ENCODE data around the gene CCNY. TPM values are rescaled to one million over a fixed set of nuclear protein-coding genes. Genes with fewer than 3 reads are reported as not detected.

The CCNY gene
- total RNA-seq, 1 donor from 2014 or later: 85.9 TPM

GRCh38 chr10:35342183-35342753 is 6.0 kb downstream of the CCNY start:
- TF ChIP-seq, protein P1, sequence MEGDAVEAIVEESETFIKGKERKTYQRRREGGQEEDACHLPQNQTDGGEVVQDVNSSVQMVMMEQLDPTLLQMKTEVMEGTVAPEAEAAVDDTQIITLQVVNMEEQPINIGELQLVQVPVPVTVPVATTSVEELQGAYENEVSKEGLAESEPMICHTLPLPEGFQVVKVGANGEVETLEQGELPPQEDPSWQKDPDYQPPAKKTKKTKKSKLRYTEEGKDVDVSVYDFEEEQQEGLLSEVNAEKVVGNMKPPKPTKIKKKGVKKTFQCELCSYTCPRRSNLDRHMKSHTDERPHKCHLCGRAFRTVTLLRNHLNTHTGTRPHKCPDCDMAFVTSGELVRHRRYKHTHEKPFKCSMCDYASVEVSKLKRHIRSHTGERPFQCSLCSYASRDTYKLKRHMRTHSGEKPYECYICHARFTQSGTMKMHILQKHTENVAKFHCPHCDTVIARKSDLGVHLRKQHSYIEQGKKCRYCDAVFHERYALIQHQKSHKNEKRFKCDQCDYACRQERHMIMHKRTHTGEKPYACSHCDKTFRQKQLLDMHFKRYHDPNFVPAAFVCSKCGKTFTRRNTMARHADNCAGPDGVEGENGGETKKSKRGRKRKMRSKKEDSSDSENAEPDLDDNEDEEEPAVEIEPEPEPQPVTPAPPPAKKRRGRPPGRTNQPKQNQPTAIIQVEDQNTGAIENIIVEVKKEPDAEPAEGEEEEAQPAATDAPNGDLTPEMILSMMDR (IDR thresholded peaks at IDR 0.05; ENCODE audit: insufficient read depth, low read depth, low read length): no peak
- TF ChIP-seq EZH2 (IDR thresholded peaks at IDR 0.05; ENCODE audit: insufficient read depth, low read length): no peak
- Histone ChIP-seq H3K4me3 (ENCODE audit: insufficient read depth, low read depth, low read length) (no peak overlapping the region), H2AFZ (ENCODE audit: low read depth, low read length) (no peak overlapping the region), H3K36me3 (ENCODE audit: insufficient read depth, low read length) (no peaks in the 10 kb centered on the region), H3K4me2 (ENCODE audit: low read length) (no peak overlapping the region), H3K27me3 (ENCODE audit: insufficient read depth, low read length) (no peaks in the 10 kb centered on the region), H3K79me2 (ENCODE audit: insufficient read depth, low read length) (peaks cover 99% of the 10 kb centered on the region), H3K4me1 (ENCODE audit: insufficient read depth, low read length) (no peaks in the 10 kb centered on the region), H3K27ac (ENCODE audit: low read depth, low read length) (no peak overlapping the region), H3K9me3 (ENCODE audit: insufficient read depth, low read depth, low read length) (no peaks in the 10 kb centered on the region), H4K20me1 (ENCODE audit: insufficient read depth, low read length) (peaks cover 90% of the 10 kb centered on the region), H3K9ac (ENCODE audit: low read length) (no peak overlapping the region)
- Mint-ChIP-seq H3K36me3 (ENCODE audit: low read depth, unreplicated experiment) (no peaks in the 10 kb centered on the region), H3K9me3 (ENCODE audit: unreplicated experiment) (no peaks in the 10 kb centered on the region), H3K27me3 (ENCODE audit: low read depth, unreplicated experiment) (no peaks in the 10 kb centered on the region), H3K27ac (ENCODE audit: unreplicated experiment) (no peak overlapping the region), H3K4me1 (ENCODE audit: low read depth, unreplicated experiment) (peaks cover 45% of the 10 kb centered on the region), H3K4me3 (ENCODE audit: unreplicated experiment) (no peak overlapping the region)
- no peak for DNase-seq (ENCODE audit: low read depth)
- no peak for FAIRE-seq

DNA sequence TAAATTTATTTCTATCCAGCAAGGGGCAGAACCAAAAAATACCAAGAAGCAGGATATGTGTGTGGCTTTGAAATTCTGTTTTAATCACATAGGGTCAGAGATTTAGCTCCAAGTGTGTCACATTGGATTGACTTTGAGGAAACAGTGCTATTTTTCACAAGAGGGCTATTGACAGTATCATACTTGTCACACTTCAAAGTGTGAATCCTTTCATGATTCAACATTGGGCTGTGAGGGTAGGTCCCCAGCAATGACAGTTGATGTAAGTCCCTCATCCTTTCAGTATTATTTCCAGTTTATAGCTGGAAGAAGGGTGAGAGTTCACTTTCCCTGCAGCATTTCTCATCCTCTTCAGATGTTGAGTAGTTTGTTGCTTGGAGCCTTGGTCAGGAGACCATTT is 7.4 kb downstream of the CCNY start:
- Histone ChIP-seq H3K36me3 (ENCODE audit: insufficient read depth, low read length) (no peaks in the 10 kb centered on the region), H3K79me2 (ENCODE audit: insufficient read depth, low read length) (peaks cover 99% of the 10 kb centered on the region), H3K4me1 (ENCODE audit: insufficient read depth, low read length) (no peaks in the 10 kb centered on the region), H3K27me3 (ENCODE audit: insufficient read depth, low read length) (no peaks in the 10 kb centered on the region), H3K27ac (ENCODE audit: low read depth, low read length) (no peak overlapping the region), H3K9me3 (ENCODE audit: insufficient read depth, low read depth, low read length) (no peaks in the 10 kb centered on the region), H3K4me2 (ENCODE audit: low read length) (no peak overlapping the region), H3K9ac (ENCODE audit: low read length) (no peak overlapping the region), H3K4me3 (ENCODE audit: insufficient read depth, low read depth, low read length) (no peak overlapping the region), H4K20me1 (ENCODE audit: insufficient read depth, low read length) (peaks cover 90% of the 10 kb centered on the region), H2AFZ (ENCODE audit: low read depth, low read length) (no peak overlapping the region)
- no peak overlapping the region for H3K27ac Mint-ChIP-seq (ENCODE audit: unreplicated experiment)
- H3K27me3 Mint-ChIP-seq (ENCODE audit: low read depth, unreplicated experiment): no peaks in the 10 kb centered on the region
- FAIRE-seq: no peak
- no peak overlapping the region for H3K4me3 Mint-ChIP-seq (ENCODE audit: unreplicated experiment)
- H3K9me3 Mint-ChIP-seq (ENCODE audit: unreplicated experiment): no peaks in the 10 kb centered on the region
- H3K36me3 Mint-ChIP-seq (ENCODE audit: low read depth, unreplicated experiment): peaks cover under 1% of the 10 kb centered on the region
- no peak for TF ChIP-seq EZH2 (IDR thresholded peaks at IDR 0.05; ENCODE audit: insufficient read depth, low read length)
- TF ChIP-seq, protein P1 (IDR thresholded peaks at IDR 0.05; ENCODE audit: insufficient read depth, low read depth, low read length): no peak
- H3K4me1 Mint-ChIP-seq (ENCODE audit: low read depth, unreplicated experiment): peaks cover 54% of the 10 kb centered on the region
- DNase-seq (ENCODE audit: low read depth): no peak

- no peak for TF ChIP-seq EZH2 (IDR thresholded peaks at IDR 0.05; ENCODE audit: insufficient read depth, low read length)
- TF ChIP-seq, protein P1 (IDR thresholded peaks at IDR 0.05; ENCODE audit: insufficient read depth, low read depth, low read length): no peak
- no peak overlapping the region for H2AFZ ChIP-seq (ENCODE audit: low read depth, low read length)
Observed at GRCh38 chr10:35345383-35345742, 9.1 kb downstream of the CCNY start.

More at GRCh38 chr10:35345383-35345742, 9.1 kb downstream of the CCNY start:
- Histone ChIP-seq H3K79me2 (ENCODE audit: insufficient read depth, low read length) (peaks cover 99% of the 10 kb centered on the region), H3K27ac (ENCODE audit: low read depth, low read length) (no peak overlapping the region), H3K27me3 (ENCODE audit: insufficient read depth, low read length) (no peaks in the 10 kb centered on the region), H3K36me3 (ENCODE audit: insufficient read depth, low read length) (no peaks in the 10 kb centered on the region), H3K4me3 (ENCODE audit: insufficient read depth, low read depth, low read length) (no peak overlapping the region), H3K9ac (ENCODE audit: low read length) (no peak overlapping the region), H4K20me1 (ENCODE audit: insufficient read depth, low read length) (peaks cover 90% of the 10 kb centered on the region), H3K4me2 (ENCODE audit: low read length) (no peak overlapping the region), H3K4me1 (ENCODE audit: insufficient read depth, low read length) (no peaks in the 10 kb centered on the region), H3K9me3 (ENCODE audit: insufficient read depth, low read depth, low read length) (no peaks in the 10 kb centered on the region)
- Mint-ChIP-seq H3K4me1 (ENCODE audit: low read depth, unreplicated experiment) (peaks cover 54% of the 10 kb centered on the region), H3K36me3 (ENCODE audit: low read depth, unreplicated experiment) (peaks cover 1% of the 10 kb centered on the region), H3K4me3 (ENCODE audit: unreplicated experiment) (no peak overlapping the region), H3K27me3 (ENCODE audit: low read depth, unreplicated experiment) (no peaks in the 10 kb centered on the region), H3K9me3 (ENCODE audit: unreplicated experiment) (no peaks in the 10 kb centered on the region), H3K27ac (ENCODE audit: unreplicated experiment) (no peak overlapping the region)
- FAIRE-seq (no peak), DNase-seq (ENCODE audit: low read depth) (no peak)

Data from astrocyte (in vitro differentiated cells and primary cell).